Tibial nerve (tissue), 4 donors: Measurements from ENCODE around the gene UBA1.

Experiments used
- EP300 ChIP-seq, 2 donors: sonication (generic); formaldehyde crosslinking; IDR thresholded peaks; one replicate each; pipeline ENCODE4 v1.6.1; 2017; ENCODE audit warnings: antibody characterized with exemption in 2 of 2, mild to moderate bottlenecking in 1 of 2
- POLR2A ChIP-seq, 2 donors: fragments of 450-650 bp; IDR thresholded peaks; one replicate each; pipeline ENCODE4 v1.6.1; 2017; ENCODE audit warnings: antibody characterized with exemption in 2 of 2, mild to moderate bottlenecking in 2 of 2, moderate library complexity in 2 of 2
- TF ChIP-seq, protein P1 (sequence below), 5 experiments: fragments of 200-600 bp in 3 of 5; fragments of 450-650 bp in 2 of 5; sonication (generic) in 3 of 5; IDR thresholded peaks; one replicate each; pipeline ENCODE4 v1.5.1; 2016 to 2019; ENCODE audit warnings: antibody characterized with exemption in 5 of 5, mild to moderate bottlenecking in 3 of 5, moderate library complexity in 2 of 5

DNA sequence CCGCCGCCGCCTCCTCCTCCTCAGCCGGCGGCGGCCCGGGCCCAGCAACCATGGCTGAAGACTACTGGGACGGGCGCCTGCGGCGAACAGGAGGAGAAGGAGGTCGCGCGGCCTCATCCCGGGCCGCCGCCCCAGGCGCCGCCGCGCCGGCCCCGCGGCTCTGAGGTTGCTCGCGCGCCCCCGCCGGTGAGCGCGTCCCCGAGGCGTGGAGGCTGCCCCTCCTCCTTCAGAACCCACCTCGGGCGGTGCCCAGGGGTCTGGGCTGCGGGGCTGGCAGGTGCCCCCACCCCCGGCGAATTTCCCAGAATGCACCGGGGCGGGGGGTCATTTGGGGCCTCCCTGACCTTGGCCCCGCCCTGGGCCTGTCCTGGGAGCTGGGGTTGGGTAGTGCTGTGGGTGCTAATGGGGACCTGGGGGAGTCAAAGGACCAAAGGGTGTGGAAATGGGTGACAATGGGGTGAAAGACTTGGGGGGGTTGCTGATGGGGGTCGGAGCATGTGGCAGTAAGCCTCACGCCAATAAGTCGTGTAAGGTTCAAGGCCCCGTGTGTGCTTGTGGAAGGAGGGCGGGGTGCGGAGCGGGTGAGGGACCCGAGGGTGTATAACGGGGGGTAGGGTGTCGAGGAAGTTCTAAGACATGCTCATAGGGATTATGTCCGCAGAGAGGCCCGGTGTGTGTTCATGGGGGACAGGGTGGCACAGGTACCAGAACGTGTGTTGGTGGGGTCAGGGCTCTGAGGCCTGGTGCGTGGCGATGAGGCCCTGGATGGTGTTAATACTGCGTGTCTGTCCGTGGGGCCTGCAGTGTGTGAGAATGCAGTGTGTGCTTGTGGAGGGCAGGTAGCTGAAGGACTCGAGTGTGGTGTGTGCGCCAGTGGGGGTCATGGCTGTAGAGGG is 25.5 kb downstream of the UBA1 start:
- TF ChIP-seq, protein P1, sequence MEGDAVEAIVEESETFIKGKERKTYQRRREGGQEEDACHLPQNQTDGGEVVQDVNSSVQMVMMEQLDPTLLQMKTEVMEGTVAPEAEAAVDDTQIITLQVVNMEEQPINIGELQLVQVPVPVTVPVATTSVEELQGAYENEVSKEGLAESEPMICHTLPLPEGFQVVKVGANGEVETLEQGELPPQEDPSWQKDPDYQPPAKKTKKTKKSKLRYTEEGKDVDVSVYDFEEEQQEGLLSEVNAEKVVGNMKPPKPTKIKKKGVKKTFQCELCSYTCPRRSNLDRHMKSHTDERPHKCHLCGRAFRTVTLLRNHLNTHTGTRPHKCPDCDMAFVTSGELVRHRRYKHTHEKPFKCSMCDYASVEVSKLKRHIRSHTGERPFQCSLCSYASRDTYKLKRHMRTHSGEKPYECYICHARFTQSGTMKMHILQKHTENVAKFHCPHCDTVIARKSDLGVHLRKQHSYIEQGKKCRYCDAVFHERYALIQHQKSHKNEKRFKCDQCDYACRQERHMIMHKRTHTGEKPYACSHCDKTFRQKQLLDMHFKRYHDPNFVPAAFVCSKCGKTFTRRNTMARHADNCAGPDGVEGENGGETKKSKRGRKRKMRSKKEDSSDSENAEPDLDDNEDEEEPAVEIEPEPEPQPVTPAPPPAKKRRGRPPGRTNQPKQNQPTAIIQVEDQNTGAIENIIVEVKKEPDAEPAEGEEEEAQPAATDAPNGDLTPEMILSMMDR (IDR thresholded peaks at IDR 0.05) = no peak
- TF ChIP-seq POLR2A (IDR thresholded peaks at IDR 0.05) (no peak), EP300 (IDR thresholded peaks at IDR 0.05) (no peak)
